ENCODE data around the gene IPMK. TPM values are rescaled to one million over a fixed set of nuclear protein-coding genes. Genes with fewer than 3 reads are reported as not detected.

The IPMK gene
- total and polyA plus RNA-seq, 9 of the 15 experiments (the other 6 are each of a cell fraction or from before 2014, with no cell fraction given) = 0.98 to 4.4 (median 2.7) TPM

GRCh38 chr10:58266003-58266825, 1.5 kb downstream of the IPMK start (continued):
- TF ChIP-seq ARID3B (CRISPR knock-in tag; IDR thresholded peaks at IDR 0.05; ENCODE audit: borderline replicate concordance) (no peak), MTA3 (IDR thresholded peaks at IDR 0.05; ENCODE audit: borderline replicate concordance) (no peak), HDAC3 (IDR thresholded peaks at IDR 0.05; ENCODE audit: borderline replicate concordance, partially characterized antibody) (peak; percentile 25), ZNF41 (CRISPR knock-in tag; conservative IDR thresholded peaks at IDR 0.05) (no peak), ETS2 (tag; IDR thresholded peaks at IDR 0.05; ENCODE audit: borderline replicate concordance, poor library complexity, severe bottlenecking) (no peak), ZBTB12 (CRISPR knock-in tag; IDR thresholded peaks at IDR 0.05) (no peak)
